Cardiac muscle cell (in vitro differentiated cells and primary cell): Measurements from ENCODE around the gene RDX. TPM values are rescaled to one million over a fixed set of nuclear protein-coding genes. Genes with fewer than 3 reads are reported as not detected.
A peak's percentile ranks its signal among the peaks of the same experiment; 100 is the strongest.
"Not testable (repeated sequence)": the region's sequence is repeated elsewhere in the genome, so short reads cannot be mapped to it uniquely, and the experiment has no call there.

Experiments used
- DNase-seq, 2 donors: peaks; one replicate each; pipeline versions ENCODE4 v3.0.0 to v3.0.0-alpha.2; 2010 to 2017; ENCODE audit warnings: low read depth in 1 of 2, low spot score in 1 of 2
- H3K27ac ChIP-seq: fragments of 200-600 bp; sonication (generic); 2 replicates; pipeline ENCODE4 v1.5.1; 2016
- H3K27me3 ChIP-seq: fragments of 200-600 bp; sonication (generic); 2 replicates; pipeline ENCODE4 v1.6.0; 2016; ENCODE audit warnings: control low read depth
- H3K36me3 ChIP-seq: fragments of 200-600 bp; sonication (generic); 2 replicates; pipeline ENCODE4 v1.5.1; 2016; ENCODE audit warnings: control low read depth
- H3K4me1 ChIP-seq: fragments of 200-600 bp; sonication (generic); 2 replicates; pipeline ENCODE4 v1.8.1; 2017; ENCODE audit warnings: low read depth, mild to moderate bottlenecking, mixed run types
- H3K4me3 ChIP-seq: fragments of 200-600 bp; sonication (generic); 2 replicates; pipeline ENCODE4 v1.5.1; 2016; ENCODE audit warnings: mild to moderate bottlenecking
- H3K9me3 ChIP-seq: fragments of 200-600 bp; sonication (generic); 2 replicates; pipeline ENCODE4 v1.5.1; 2017; ENCODE audit warnings: low read depth, mild to moderate bottlenecking, control low read depth
- CTCF ChIP-seq: IDR thresholded peaks from 2 replicates; pipeline ENCODE4 v1.5.1; 2012; ENCODE audit warnings: low read depth, mild to moderate bottlenecking, low read length
- polyA plus RNA-seq: library from polyadenylated mRNA; unstranded; fragments of >200 nt; fragmentation: Nextera tagmentation; extraction: Ambion mirVana; gene quantifications from 2 replicates; pipeline ENCODE4 v1.2.1, GENCODE V29; 2016
- total RNA-seq: library from RNA; depleted of rRNA; stranded (reverse); fragments of >200 nt; gene quantifications from 2 replicates; pipeline ENCODE4 v1.2.3, GENCODE V29; 2016

Gene RDX
- total and polyA plus RNA-seq, 2 experiments from 2014 or later = 96.3 to 204 TPM

DNA sequence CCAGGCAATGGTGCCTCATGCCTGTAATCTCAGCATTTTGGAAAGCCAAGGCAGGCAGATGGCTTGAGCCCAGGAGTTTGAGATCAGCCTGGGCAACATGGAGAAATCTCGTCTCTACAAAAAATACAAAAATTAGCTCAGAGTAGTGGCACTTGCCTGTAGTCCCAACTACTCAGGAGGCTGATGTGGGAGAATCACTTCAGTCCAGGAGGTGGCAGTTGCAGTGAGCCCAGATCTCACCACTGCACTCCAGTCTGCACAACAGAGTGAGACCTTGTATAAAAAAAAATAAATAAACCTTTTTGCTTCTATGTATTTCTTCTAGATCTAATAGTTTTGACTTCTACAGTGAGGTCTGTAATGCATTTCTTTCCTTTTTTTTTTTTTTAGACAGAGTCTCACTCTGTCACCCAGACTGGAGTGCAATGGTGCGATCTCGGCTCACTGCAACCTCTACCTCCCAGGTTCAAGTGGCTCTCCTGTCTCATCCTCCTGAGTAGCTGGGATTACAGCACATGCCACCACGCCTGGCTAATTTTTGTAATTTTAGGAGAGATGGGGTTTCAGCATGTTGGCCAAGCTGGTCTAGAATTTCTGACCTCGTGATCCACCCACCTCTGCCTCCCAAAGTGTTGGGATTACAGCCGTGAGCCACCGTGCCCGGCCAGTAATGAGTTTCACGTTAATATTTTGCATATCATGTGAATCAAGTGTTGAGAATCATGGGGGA lies 18.1 kb upstream of the RDX start:
- H3K27ac ChIP-seq = no peak overlapping the region
- no peak for DNase-seq
- no peak for TF ChIP-seq CTCF

DNA sequence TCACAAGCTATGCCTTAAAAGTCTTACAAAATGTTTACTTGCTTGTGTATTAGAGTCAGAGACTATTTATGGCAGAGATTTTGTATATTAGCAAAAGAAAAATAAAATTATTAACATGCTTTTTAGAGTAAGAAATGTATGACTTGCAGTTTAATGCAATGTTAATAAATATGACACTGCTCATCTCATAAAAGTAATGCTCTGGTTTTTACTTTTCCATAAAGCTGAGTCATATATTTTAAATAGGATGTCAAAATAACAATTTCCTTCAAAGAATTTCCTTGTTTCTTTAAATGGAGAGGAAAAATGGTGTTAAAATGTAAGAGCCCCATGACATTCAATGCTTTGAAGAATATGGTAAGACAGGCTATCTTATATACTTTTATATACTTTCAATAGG lies 16.3 kb upstream of the RDX start:
- Histone ChIP-seq H3K27ac (no peak overlapping the region), H3K9me3 (no peaks in the 10 kb centered on the region), H3K4me1 (peaks cover 10% of the 10 kb centered on the region), H3K36me3 (no peaks in the 10 kb centered on the region), H3K4me3 (no peak overlapping the region), H3K27me3 (no peaks in the 10 kb centered on the region)
- TF ChIP-seq CTCF = no peak
- DNase-seq = no peak

More for the DNA sequence above, 18.1 kb upstream of the RDX start:
- peaks cover 28% of the 10 kb centered on the region for H3K4me1 ChIP-seq
- H3K9me3 ChIP-seq = no peaks in the 10 kb centered on the region
- no peaks in the 10 kb centered on the region for H3K36me3 ChIP-seq
- H3K27me3 ChIP-seq = no peaks in the 10 kb centered on the region
- no peak overlapping the region for H3K4me3 ChIP-seq

GRCh38 chr11:110311783-110312579 lies 15.6 kb upstream of the RDX start:
- Histone ChIP-seq H3K4me1 (peaks cover 3% of the 10 kb centered on the region), H3K27ac (no peak overlapping the region), H3K9me3 (no peaks in the 10 kb centered on the region), H3K36me3 (no peaks in the 10 kb centered on the region), H3K4me3 (no peak overlapping the region), H3K27me3 (no peaks in the 10 kb centered on the region)
- no peak for TF ChIP-seq CTCF
- DNase-seq = peak in 1 of 2 donors; percentile 40

DNA sequence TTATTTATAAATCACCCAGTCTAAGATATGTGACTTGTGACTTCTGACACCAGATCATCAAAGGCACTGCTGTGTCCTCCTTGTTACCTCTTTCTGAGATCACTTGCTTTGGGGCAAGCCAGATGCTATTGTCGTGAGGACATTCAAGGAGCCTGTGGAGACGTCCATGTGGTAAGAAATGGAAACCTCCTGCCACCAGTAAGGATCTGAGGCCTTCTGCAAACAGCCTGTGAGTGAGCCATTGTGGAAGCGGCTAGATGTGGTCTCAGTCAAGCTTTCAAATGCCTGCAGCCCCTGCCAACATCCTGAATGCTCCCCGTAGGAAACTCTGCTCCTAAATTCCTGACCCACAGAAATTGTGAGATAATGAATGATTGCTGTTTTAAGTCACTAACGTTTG lies 11.7 kb upstream of the RDX start:
- H3K9me3 ChIP-seq = no peaks in the 10 kb centered on the region
- H3K36me3 ChIP-seq = no peaks in the 10 kb centered on the region
- TF ChIP-seq CTCF = no peak
- DNase-seq = no peak
- H3K27ac ChIP-seq = no peak overlapping the region
- H3K27me3 ChIP-seq = no peaks in the 10 kb centered on the region
- no peak overlapping the region for H3K4me3 ChIP-seq
- peaks cover 6% of the 10 kb centered on the region for H3K4me1 ChIP-seq

- not testable (repeated sequence) for H3K9me3 ChIP-seq, H3K4me3 ChIP-seq, H3K27ac ChIP-seq, H3K36me3 ChIP-seq, H3K4me1 ChIP-seq, DNase-seq, H3K27me3 ChIP-seq
Observed at GRCh38 chr11:110306019-110306388, 9.6 kb upstream of the RDX start.
